WERI-Rb-1 (cell line): Measurements from ENCODE around the gene MTMR4.

ENCODE experiments used
- DNase-seq: peaks from one replicate; pipeline ENCODE4 v3.0.0-alpha.2; 2020
- H3K27ac ChIP-seq: fragments of 250-450 bp; sonication (Bioruptor Pico); 2 replicates; pipeline ENCODE4 v1.5.1; 2020; ENCODE audit warnings: mild to moderate bottlenecking, moderate library complexity
- H3K27me3 ChIP-seq: fragments of 250-450 bp; sonication (Bioruptor Pico); 2 replicates; pipeline ENCODE4 v1.5.1; 2021; ENCODE audit warnings: mild to moderate bottlenecking, low read depth, moderate library complexity; ENCODE audit not compliant: insufficient read depth, severe bottlenecking
- H3K36me3 ChIP-seq: fragments of 250-450 bp; sonication (Bioruptor Pico); 2 replicates; pipeline ENCODE4 v1.5.1; 2020; ENCODE audit warnings: mild to moderate bottlenecking, moderate library complexity
- H3K4me3 ChIP-seq: 2 replicates; pipeline ENCODE4 v1.5.1; 2011; ENCODE audit warnings: low read depth, mild to moderate bottlenecking, control low read depth, low read length
- H3K9me3 ChIP-seq: fragments of 250-450 bp; sonication (Bioruptor Pico); 2 replicates; pipeline ENCODE4 v1.5.1; 2021; ENCODE audit warnings: mild to moderate bottlenecking, moderate library complexity; ENCODE audit not compliant: severe bottlenecking
- TF ChIP-seq, protein P1 (sequence below): IDR thresholded peaks from 2 replicates; pipeline ENCODE4 v1.5.1; 2011; ENCODE audit warnings: low read depth, mild to moderate bottlenecking, control low read depth, inconsistent platforms, low read length

Gene MTMR4

DNA sequence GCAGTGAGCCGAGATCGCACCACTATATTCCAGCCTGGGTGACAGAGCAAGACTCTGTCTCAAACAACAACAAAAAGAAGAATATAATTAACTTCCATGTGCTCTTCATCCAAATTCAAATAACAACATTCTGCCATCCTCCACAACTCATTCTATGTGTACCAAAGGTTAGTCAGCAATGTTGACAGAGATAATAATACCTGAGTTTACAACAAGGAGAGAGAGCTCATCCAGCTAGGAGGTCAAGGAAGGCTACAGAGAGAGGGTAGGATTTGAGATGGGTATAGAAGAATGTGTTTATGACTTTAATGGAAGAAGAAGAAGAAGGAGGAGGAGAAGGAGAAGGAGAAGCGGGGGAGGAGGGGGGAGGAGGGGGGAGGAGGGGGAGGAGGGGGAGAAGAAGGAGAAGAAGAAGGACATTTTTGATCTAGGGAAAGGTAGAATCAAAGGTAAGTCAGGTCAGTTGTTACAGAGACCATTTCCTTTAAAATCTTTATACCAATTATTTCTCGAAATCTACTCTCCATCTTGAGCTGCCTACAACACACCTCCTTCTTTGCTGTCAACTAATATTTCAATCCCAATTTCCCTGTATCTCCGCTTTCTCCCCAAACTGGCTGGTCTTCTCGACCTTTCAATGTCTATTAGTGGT, 16.1 kb downstream of the MTMR4 start:
- TF ChIP-seq, protein P1, sequence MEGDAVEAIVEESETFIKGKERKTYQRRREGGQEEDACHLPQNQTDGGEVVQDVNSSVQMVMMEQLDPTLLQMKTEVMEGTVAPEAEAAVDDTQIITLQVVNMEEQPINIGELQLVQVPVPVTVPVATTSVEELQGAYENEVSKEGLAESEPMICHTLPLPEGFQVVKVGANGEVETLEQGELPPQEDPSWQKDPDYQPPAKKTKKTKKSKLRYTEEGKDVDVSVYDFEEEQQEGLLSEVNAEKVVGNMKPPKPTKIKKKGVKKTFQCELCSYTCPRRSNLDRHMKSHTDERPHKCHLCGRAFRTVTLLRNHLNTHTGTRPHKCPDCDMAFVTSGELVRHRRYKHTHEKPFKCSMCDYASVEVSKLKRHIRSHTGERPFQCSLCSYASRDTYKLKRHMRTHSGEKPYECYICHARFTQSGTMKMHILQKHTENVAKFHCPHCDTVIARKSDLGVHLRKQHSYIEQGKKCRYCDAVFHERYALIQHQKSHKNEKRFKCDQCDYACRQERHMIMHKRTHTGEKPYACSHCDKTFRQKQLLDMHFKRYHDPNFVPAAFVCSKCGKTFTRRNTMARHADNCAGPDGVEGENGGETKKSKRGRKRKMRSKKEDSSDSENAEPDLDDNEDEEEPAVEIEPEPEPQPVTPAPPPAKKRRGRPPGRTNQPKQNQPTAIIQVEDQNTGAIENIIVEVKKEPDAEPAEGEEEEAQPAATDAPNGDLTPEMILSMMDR = no peak
- H3K27ac ChIP-seq = no peak overlapping the region
- no peaks in the 10 kb centered on the region for H3K9me3 ChIP-seq
- H3K4me3 ChIP-seq = no peak overlapping the region
- DNase-seq = no peak
- no peaks in the 10 kb centered on the region for H3K27me3 ChIP-seq
- peaks cover 87% of the 10 kb centered on the region for H3K36me3 ChIP-seq

DNA sequence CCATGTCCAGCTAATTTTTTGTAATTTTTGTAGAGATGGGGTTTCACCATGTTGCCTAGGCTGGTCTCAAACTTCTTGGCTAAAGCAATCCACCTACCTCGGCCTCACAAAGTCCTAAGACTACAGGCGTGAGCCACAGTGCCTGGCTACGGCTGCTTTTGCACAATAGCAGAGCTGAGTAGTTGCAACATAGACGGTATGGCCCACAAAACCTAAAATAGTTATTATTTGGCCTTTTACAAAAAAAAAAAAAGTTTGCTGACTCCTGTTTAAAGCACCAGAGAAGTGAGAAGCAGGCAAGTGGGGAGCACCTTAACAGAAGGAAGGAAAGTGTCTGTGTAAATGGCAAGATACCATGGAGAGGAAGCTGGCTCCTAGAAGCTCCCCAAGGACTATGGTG, 20.9 kb downstream of the MTMR4 start:
- Histone ChIP-seq H3K4me3 (no peak overlapping the region), H3K36me3 (peaks cover 94% of the 10 kb centered on the region), H3K9me3 (no peaks in the 10 kb centered on the region), H3K27me3 (no peaks in the 10 kb centered on the region), H3K27ac (no peak overlapping the region)
- TF ChIP-seq, protein P1 = no peak
- no peak for DNase-seq

DNA sequence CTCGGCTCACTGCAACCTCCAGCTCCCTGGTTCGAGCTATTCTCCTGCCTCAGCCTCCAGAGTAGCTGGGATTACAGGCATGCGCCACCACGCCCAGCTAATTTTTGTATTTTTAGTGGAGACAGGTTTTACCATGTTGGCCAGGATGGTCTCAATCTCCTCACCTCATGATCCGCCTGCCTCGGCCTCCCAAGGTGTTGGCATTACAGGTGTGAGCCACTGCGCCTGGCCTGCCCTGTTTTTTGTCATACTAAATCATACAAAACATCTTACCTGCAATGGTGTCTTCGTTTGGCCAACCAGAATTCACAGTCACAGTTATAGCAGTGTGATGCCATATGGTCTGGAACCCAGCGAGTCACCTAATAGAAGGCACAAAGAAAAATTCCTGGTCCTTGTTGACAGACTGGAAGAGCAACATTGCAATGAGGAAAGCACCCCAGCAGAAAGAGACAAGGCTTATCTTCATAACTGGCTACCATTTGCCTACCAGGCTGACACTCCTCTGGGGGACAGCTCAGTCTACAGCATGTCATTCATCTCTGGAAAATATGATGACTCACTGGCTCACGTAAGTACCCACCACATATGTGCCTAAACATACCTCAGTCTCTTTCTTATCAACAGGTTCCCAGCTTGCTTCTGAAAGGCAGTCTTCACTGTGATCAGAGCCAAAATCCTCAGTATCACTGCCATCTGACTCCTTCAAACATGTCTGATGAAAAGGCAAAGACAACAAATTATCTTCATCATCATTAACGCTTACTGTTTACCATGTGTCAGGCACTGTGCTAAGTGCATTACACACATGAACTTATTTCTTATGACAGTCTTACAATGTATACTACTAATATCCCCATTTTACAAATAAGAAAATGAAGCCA, 22.0 kb downstream of the MTMR4 start:
- DNase-seq = no peak
- Histone ChIP-seq H3K27me3 (no peaks in the 10 kb centered on the region), H3K4me3 (no peak overlapping the region), H3K9me3 (no peaks in the 10 kb centered on the region), H3K36me3 (peaks cover 88% of the 10 kb centered on the region), H3K27ac (no peak overlapping the region)
- TF ChIP-seq, protein P1 = no peak

DNA sequence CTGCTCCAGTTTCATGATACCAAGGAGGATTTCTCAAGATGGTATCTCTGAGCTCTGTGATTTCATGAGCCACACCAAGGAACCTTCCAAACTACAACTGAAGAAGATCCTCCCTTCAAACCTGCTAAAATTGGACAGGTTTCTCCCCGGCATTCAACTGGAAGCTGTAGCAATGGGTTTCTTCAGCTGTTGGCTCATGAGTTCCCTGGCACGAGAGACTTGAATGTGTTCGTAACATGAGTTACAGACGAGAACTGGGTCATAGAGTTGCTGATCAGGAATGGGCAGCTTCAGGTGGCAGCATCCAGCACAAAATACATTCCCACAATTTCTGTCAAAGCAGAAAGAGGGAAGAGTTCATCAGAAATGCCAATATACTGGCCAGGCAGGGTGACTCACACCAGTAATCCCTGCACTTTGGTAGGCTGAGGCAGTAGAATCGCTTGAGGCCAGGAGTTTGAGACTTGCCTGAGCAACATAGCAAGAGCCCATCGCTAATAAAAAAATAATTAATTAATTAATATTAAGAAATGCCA, 22.9 kb downstream of the MTMR4 start:
- TF ChIP-seq, protein P1 = no peak
- no peak overlapping the region for H3K4me3 ChIP-seq
- H3K27me3 ChIP-seq = no peaks in the 10 kb centered on the region
- H3K9me3 ChIP-seq = no peaks in the 10 kb centered on the region
- no peak overlapping the region for H3K27ac ChIP-seq
- no peak for DNase-seq
- H3K36me3 ChIP-seq = peaks cover 84% of the 10 kb centered on the region

DNA sequence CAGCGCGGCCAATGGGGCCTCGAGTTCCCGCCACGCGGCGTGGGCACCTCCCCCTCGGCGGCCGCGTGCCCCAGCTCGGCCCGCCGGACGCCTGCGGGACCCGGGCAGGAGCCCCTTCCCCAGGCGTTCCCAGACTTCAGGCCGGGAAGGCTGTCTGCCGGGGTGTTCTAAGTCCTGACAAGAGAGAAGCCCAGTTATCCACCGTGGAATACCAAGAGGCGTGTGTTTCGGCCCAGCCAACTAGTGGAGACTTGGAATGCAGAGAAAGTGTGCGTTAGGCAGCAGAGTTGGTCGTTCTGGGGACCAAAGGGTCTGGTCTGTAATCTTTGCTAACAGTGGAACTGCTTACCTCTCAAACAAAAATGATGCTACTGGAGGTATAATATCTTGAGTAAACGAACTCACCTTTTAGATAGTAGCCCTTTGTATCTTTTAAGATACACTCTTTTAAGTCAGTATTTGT, 26.0 kb downstream of the MTMR4 start:
- Histone ChIP-seq H3K9me3 (no peaks in the 10 kb centered on the region), H3K4me3 (no peak overlapping the region), H3K27me3 (no peaks in the 10 kb centered on the region), H3K36me3 (peaks cover 54% of the 10 kb centered on the region), H3K27ac (no peak overlapping the region)
- DNase-seq = no peak
- TF ChIP-seq, protein P1 = no peak
